PC-3 (cell line): ENCODE measurements around the gene EFCC1. TPM values are rescaled to one million over a fixed set of nuclear protein-coding genes. Genes with fewer than 3 reads are reported as not detected.
A peak's percentile ranks its signal among the peaks of the same experiment; 100 is the strongest.

Experiments used
- ATAC-seq: fragments of 200-7000 bp; cut with Tn5 transposase; 2 replicates; pipeline ENCODE4 v1.9.1; 2020; ENCODE audit warnings: mild to moderate bottlenecking, moderate library complexity
- BruUV-seq: library from RNA; stranded (reverse); fragments of 400-500 nt; replicated peaks from 2 replicates; lab custom pipeline; 2021; lab: Mats Ljungman, UMichigan
- CTCF ChIA-PET: fragments of 300-600 bp; sonication (Branson Sonifier 250); formaldehyde crosslinking; loops from one replicate; lab custom pipeline; 2022; ENCODE audit warnings: antibody characterized with exemption; lab: Charles Lee
- POLR2A ChIA-PET: fragments of 300-600 bp; sonication (Branson Sonifier 250); formaldehyde crosslinking; loops from one replicate; lab custom pipeline; 2022; ENCODE audit warnings: antibody characterized with exemption; ENCODE audit not compliant: unreplicated experiment; lab: Charles Lee
- DNase-seq: peaks from one replicate; pipeline ENCODE4 v3.0.0-alpha.2; 2015
- H2AFZ ChIP-seq: fragments of 300-600 bp; sonication (generic); 2 replicates; pipeline ENCODE4 v1.6.0; 2016; ENCODE audit warnings: antibody characterized with exemption, low read length
- H3F3A ChIP-seq: fragments of 300-600 bp; sonication (generic); one replicate; pipeline ENCODE4 v1.6.0; 2017; ENCODE audit warnings: antibody characterized with exemption, low read length, control low read depth, mild to moderate bottlenecking; ENCODE audit not compliant: unreplicated experiment
- H3K27ac ChIP-seq: fragments of 300-600 bp; sonication (generic); 2 replicates; pipeline ENCODE4 v1.5.1; 2016; ENCODE audit warnings: mild to moderate bottlenecking, low read length
- H3K27me3 ChIP-seq: fragments of 300-600 bp; sonication (generic); 2 replicates; pipeline ENCODE4 v1.6.1; 2016; ENCODE audit warnings: low read length, mixed read lengths
- H3K36me3 ChIP-seq: fragments of 300-600 bp; sonication (generic); 2 replicates; pipeline ENCODE4 v1.6.1; 2016; ENCODE audit warnings: low read depth, mixed run types, low read length, mixed read lengths
- H3K4me1 ChIP-seq: fragments of 300-600 bp; sonication (generic); 2 replicates; pipeline ENCODE4 v1.5.1; 2016; ENCODE audit warnings: low read length; ENCODE audit not compliant: insufficient read depth
- H3K4me2 ChIP-seq: fragments of 300-600 bp; sonication (generic); 2 replicates; pipeline ENCODE4 v1.6.0; 2016; ENCODE audit warnings: low read length
- H3K4me3 ChIP-seq: fragments of 300-600 bp; sonication (generic); 2 replicates; pipeline ENCODE4 v1.5.1; 2016; ENCODE audit warnings: mild to moderate bottlenecking, low read length, mixed read lengths
- H3K79me2 ChIP-seq: fragments of 300-600 bp; sonication (generic); 2 replicates; pipeline ENCODE4 v1.6.1; 2017; ENCODE audit warnings: low read length, mixed read lengths
- H3K9ac ChIP-seq: fragments of 300-600 bp; sonication (generic); 2 replicates; pipeline ENCODE4 v1.6.0; 2016; ENCODE audit warnings: mild to moderate bottlenecking, low read length
- H3K9me2 ChIP-seq: fragments of 300-600 bp; sonication (generic); replicated peaks from 2 replicates; pipeline ENCODE4 v1.6.1; 2016; ENCODE audit warnings: mixed run types, low read length, mixed read lengths
- H3K9me3 ChIP-seq: fragments of 300-600 bp; sonication (generic); 2 replicates; pipeline ENCODE4 v1.6.1; 2016; ENCODE audit warnings: low read length, mixed read lengths
- H4K20me1 ChIP-seq: fragments of 300-600 bp; sonication (generic); 2 replicates; pipeline ENCODE4 v1.6.1; 2016; ENCODE audit warnings: low read length, mixed read lengths
- CTCF ChIP-seq: fragments of 300-600 bp; sonication (generic); conservative IDR thresholded peaks from 2 replicates; pipeline ENCODE4 v1.5.1; 2017; ENCODE audit warnings: antibody characterized with exemption, low read depth, mild to moderate bottlenecking, low read length
- EZH2 ChIP-seq: fragments of 300-600 bp; sonication (generic); IDR thresholded peaks from one replicate; pipeline ENCODE4 v1.6.1; 2017; ENCODE audit warnings: antibody characterized with exemption, mild to moderate bottlenecking, low read length; ENCODE audit not compliant: unreplicated experiment
- EZH2phosphoT487 ChIP-seq: fragments of 300-600 bp; sonication (generic); IDR thresholded peaks from 2 replicates; pipeline ENCODE4 v1.6.1; 2018; ENCODE audit warnings: mild to moderate bottlenecking, antibody characterized with exemption, low read length, borderline replicate concordance
- intact Hi-C: fragments of 100-400 bp; cut with micrococcal nuclease; formaldehyde crosslinking; loops from 2 replicates; pipeline ENCODE4 v1.9.0; 2023
- total RNA-seq: library from RNA; depleted of rRNA; stranded (reverse); fragments of >200 nt; gene quantifications from 2 replicates; pipeline ENCODE4 v1.2.3, GENCODE V29; 2014

EFCC1 gene
- total RNA-seq, 1 experiment from 2014 or later, result not detected

DNA sequence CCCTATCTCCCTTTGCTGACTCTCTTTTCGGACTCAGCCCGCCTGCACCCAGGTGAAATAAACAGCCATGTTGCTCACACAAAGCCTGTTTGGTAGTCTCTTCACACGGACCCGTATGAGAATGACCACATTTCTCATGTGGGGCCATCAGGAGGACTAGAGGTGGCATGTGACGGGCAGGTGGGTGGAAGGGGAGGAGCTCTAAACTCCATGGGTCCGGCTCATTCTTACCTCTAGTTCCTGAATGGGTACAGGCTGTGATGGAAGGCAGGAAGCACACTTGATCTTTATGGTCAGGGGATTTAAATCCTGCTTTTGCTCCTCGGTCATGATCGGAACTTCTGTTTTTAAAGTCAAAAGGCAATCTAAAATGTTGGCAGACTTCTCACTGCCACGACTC, 35.8 kb upstream of the EFCC1 start:
- no peaks in the 10 kb centered on the region for H3F3A ChIP-seq
- DNase-seq (no peak), ATAC-seq (no peak)
- no peaks in the 10 kb centered on the region for H3K9me3 ChIP-seq
- H4K20me1 ChIP-seq, result no peaks in the 10 kb centered on the region
- H3K4me1 ChIP-seq, result 0 out of 2 replicates have a peak, but pooled peaks cover 10% of the 10 kb centered on the region
- no peak overlapping the region for H2AFZ ChIP-seq
- no peak overlapping the region for H3K4me2 ChIP-seq
- no peak overlapping the region for H3K4me3 ChIP-seq
- ChIA-PET CTCF (no interaction called here), POLR2A (no interaction called here)
- BruUV-seq, result no TSS peak
- H3K9me2 ChIP-seq, result no peaks in the 10 kb centered on the region
- H3K27ac ChIP-seq, result no peak overlapping the region
- no peaks in the 10 kb centered on the region for H3K27me3 ChIP-seq
- intact Hi-C loops, result no loop called here
- no peak overlapping the region for H3K9ac ChIP-seq
- TF ChIP-seq EZH2 (no peak), CTCF (no peak), EZH2phosphoT487 (no peak)
- no peaks in the 10 kb centered on the region for H3K36me3 ChIP-seq
- no peaks in the 10 kb centered on the region for H3K79me2 ChIP-seq

DNA sequence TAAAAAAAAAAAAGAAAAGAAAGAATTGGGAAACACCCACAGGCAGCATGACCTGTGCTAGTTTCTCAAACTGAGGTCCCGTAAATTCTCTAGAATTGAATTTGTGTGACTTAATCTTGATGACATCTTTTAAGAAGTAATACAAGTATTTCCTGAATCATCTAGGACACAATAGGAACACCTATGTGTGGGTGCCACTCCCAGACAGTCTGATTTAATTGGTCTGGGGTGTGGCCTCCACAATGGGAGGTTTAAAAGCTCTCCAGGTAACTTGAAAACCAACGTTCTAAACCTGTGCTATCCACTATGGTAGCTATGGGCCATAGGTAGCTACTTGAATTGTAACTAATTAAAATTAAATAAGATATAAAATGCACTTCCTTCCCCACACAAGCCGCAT, 35.3 kb upstream of the EFCC1 start:
- H3K9me2 ChIP-seq, result no peaks in the 10 kb centered on the region
- no peak overlapping the region for H2AFZ ChIP-seq
- 0 out of 2 replicates have a peak, but pooled peaks cover 10% of the 10 kb centered on the region for H3K4me1 ChIP-seq
- no peak for TF ChIP-seq CTCF
- TF ChIP-seq EZH2phosphoT487, result no peak
- no peak for TF ChIP-seq EZH2
- no peaks in the 10 kb centered on the region for H3K36me3 ChIP-seq
- ATAC-seq (no peak; the same call in 1 of the 2 replicates), DNase-seq (peak; percentile 49)
- no peak overlapping the region for H3K9ac ChIP-seq
- no peaks in the 10 kb centered on the region for H3K9me3 ChIP-seq
- no peaks in the 10 kb centered on the region for H3K79me2 ChIP-seq
- CTCF ChIA-PET, result no interaction called here
- H3K4me3 ChIP-seq, result no peak overlapping the region
- no peaks in the 10 kb centered on the region for H3K27me3 ChIP-seq
- H3K27ac ChIP-seq, result no peak overlapping the region
- intact Hi-C loops, result no loop called here
- BruUV-seq, result no TSS peak
- no peaks in the 10 kb centered on the region for H3F3A ChIP-seq
- H4K20me1 ChIP-seq, result no peaks in the 10 kb centered on the region
- POLR2A ChIA-PET, result no interaction called here
- H3K4me2 ChIP-seq, result no peak overlapping the region

DNA sequence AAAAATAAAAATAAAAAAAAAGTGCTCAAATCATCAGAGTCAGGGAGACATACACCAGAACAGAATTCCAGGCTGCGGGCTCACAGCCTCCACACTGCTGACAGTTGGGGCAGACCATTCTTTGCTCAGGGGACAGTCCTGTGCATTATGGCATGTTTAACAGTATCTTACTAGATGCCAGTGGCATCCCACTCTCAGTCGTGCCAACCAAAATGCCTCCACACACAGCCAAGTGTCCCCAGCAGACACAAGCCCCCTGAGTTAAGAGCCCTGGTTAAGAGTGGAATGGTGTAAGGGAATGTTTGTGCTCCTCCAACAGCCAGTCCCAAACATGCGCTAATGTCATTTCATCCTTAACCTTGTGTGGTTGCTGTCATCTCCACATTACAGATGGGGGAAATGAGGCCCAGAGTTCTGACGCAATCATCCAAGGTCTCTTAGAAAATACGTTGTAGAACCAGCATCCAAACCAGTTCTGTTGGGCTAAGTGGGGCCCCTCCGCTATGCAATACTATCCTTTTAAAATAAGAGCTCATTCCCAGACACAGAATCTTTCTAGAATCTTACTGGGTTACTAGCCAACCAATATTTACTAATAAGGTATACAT, 33.3 kb upstream of the EFCC1 start:
- ChIA-PET POLR2A (no interaction called here), CTCF (no interaction called here)
- no peak overlapping the region for H3K4me3 ChIP-seq
- 0 out of 2 replicates have a peak, but pooled peaks cover 10% of the 10 kb centered on the region for H3K4me1 ChIP-seq
- no TSS peak for BruUV-seq
- no peak overlapping the region for H2AFZ ChIP-seq
- intact Hi-C loops, result no loop called here
- ATAC-seq (no peak), DNase-seq (no peak)
- no peak overlapping the region for H3K4me2 ChIP-seq
- TF ChIP-seq CTCF (no peak), EZH2phosphoT487 (no peak), EZH2 (no peak)
- H4K20me1 ChIP-seq, result no peaks in the 10 kb centered on the region
- no peak overlapping the region for H3K9ac ChIP-seq
- H3K79me2 ChIP-seq, result no peaks in the 10 kb centered on the region
- H3K9me2 ChIP-seq, result no peaks in the 10 kb centered on the region
- H3K9me3 ChIP-seq, result no peaks in the 10 kb centered on the region
- no peaks in the 10 kb centered on the region for H3F3A ChIP-seq
- H3K36me3 ChIP-seq, result no peaks in the 10 kb centered on the region
- no peak overlapping the region for H3K27ac ChIP-seq
- no peaks in the 10 kb centered on the region for H3K27me3 ChIP-seq
